Stomach (tissue), 4 donors: ENCODE measurements around the gene SORCS2.

Experiments used
- POLR2A ChIP-seq, 4 donors: fragments of 450-650 bp; IDR thresholded peaks; one replicate each; pipeline ENCODE4 v1.6.1; 2016; ENCODE audit warnings: antibody characterized with exemption in 4 of 4, control low read depth in 2 of 4, mild to moderate bottlenecking in 1 of 4, moderate library complexity in 1 of 4
- TF ChIP-seq, protein P1 (sequence below), 7 experiments: fragments of 450-650 bp in 4 of 7; fragments of 200-600 bp in 3 of 7; sonication (generic) in 3 of 7; IDR thresholded peaks; one replicate each; pipeline ENCODE4 v1.5.1; 2016 to 2019; ENCODE audit warnings: antibody characterized with exemption in 7 of 7, control low read depth in 2 of 7, mild to moderate bottlenecking in 1 of 7

GRCh38 chr4:7514789-7515188 lies 322.5 kb downstream of the SORCS2 start:
- TF ChIP-seq, protein P1, sequence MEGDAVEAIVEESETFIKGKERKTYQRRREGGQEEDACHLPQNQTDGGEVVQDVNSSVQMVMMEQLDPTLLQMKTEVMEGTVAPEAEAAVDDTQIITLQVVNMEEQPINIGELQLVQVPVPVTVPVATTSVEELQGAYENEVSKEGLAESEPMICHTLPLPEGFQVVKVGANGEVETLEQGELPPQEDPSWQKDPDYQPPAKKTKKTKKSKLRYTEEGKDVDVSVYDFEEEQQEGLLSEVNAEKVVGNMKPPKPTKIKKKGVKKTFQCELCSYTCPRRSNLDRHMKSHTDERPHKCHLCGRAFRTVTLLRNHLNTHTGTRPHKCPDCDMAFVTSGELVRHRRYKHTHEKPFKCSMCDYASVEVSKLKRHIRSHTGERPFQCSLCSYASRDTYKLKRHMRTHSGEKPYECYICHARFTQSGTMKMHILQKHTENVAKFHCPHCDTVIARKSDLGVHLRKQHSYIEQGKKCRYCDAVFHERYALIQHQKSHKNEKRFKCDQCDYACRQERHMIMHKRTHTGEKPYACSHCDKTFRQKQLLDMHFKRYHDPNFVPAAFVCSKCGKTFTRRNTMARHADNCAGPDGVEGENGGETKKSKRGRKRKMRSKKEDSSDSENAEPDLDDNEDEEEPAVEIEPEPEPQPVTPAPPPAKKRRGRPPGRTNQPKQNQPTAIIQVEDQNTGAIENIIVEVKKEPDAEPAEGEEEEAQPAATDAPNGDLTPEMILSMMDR (IDR thresholded peaks at IDR 0.05) = no peak
- TF ChIP-seq POLR2A (IDR thresholded peaks at IDR 0.05) = no peak
